HG02870 (cell line): ENCODE results near the gene CCDC78.
"Not testable (repeated sequence)": the region's sequence is repeated elsewhere in the genome, so short reads cannot be mapped to it uniquely, and the experiment has no call there.

ENCODE experiments used
- ATAC-seq: cut with Tn5 transposase; IDR thresholded peaks from one replicate; pipeline ENCODE4 v1.9.1; 2021; ENCODE audit warnings: mild to moderate bottlenecking, moderate library complexity; ENCODE audit not compliant: unreplicated experiment

CCDC78 gene

GRCh38 chr16:761625-762513, 35.6 kb upstream of the CCDC78 start:
- no peak for ATAC-seq

- no peak for ATAC-seq
Measured at GRCh38 chr16:760545-761343, 34.5 kb upstream of the CCDC78 start, which contains the start of gene MSLN. Gene MSLN (plus strand): TSS chr16:760734. CDS start chr16:762681, 1,947 bp downstream.

GRCh38 chr16:760065-760464, 33.8 kb upstream of the CCDC78 start:
- no peak for ATAC-seq

- ATAC-seq: no peak
Measured at GRCh38 chr16:759110-759910, 33.1 kb upstream of the CCDC78 start.

GRCh38 chr16:756428-756827, 30.2 kb upstream of the CCDC78 start:
- ATAC-seq: no peak

GRCh38 chr16:754656-755055, 28.4 kb upstream of the CCDC78 start:
- ATAC-seq: no peak

- ATAC-seq: not testable (repeated sequence)
Measured at GRCh38 chr16:754121-754607, 27.9 kb upstream of the CCDC78 start.

GRCh38 chr16:752007-752312, 25.7 kb upstream of the CCDC78 start:
- no peak for ATAC-seq

- no peak for ATAC-seq
Measured at GRCh38 chr16:751152-752006, 25.1 kb upstream of the CCDC78 start.

- ATAC-seq: no peak
Measured at GRCh38 chr16:750485-750884, 24.2 kb upstream of the CCDC78 start.

GRCh38 chr16:749010-749409, 22.8 kb upstream of the CCDC78 start:
- ATAC-seq: no peak

- ATAC-seq: no peak
Measured at GRCh38 chr16:747978-748746, 21.9 kb upstream of the CCDC78 start.

GRCh38 chr16:746637-747036, 20.4 kb upstream of the CCDC78 start:
- ATAC-seq: no peak

- ATAC-seq: no peak
Measured at GRCh38 chr16:745739-746138, 19.5 kb upstream of the CCDC78 start.

GRCh38 chr16:743794-744500, 17.7 kb upstream of the CCDC78 start:
- ATAC-seq: no peak

- ATAC-seq: not testable (repeated sequence)
Measured at GRCh38 chr16:742894-743293, 16.7 kb upstream of the CCDC78 start.

GRCh38 chr16:741986-742629, 15.9 kb upstream of the CCDC78 start:
- no peak for ATAC-seq

- ATAC-seq: no peak
Measured at GRCh38 chr16:740764-741505, 14.7 kb upstream of the CCDC78 start, which contains the start of gene CIAO3. Gene CIAO3 (minus strand): TSS chr16:740997. CDS start chr16:740985, 12 bp downstream.
